K562 (cell line): ENCODE measurements around the gene LIMCH1.

ENCODE experiments used
- CTCF ChIP-seq, 3 experiments: IDR thresholded peaks in 2 of 3; conservative IDR thresholded peaks in 1 of 3; 2 replicates each; pipeline ENCODE4 v1.5.1; 2011 to 2012; ENCODE audit warnings: low read length in 3 of 3, mild to moderate bottlenecking in 3 of 3, control low read depth in 2 of 3, improper control_type of control experiment in 1 of 3, inconsistent platforms in 1 of 3, low read depth in 1 of 3, mixed read lengths in 1 of 3, moderate library complexity in 1 of 3; ENCODE audit not compliant: insufficient read depth in 2 of 3
- ELF1 ChIP-seq: fragments of 200-800 bp; sonication (Bioruptor generic); IDR thresholded peaks from 2 replicates; pipeline ENCODE4 v1.6.1; 2016; ENCODE audit warnings: missing genetic modification characterization, missing compliant biosample characterization
- HDAC2 ChIP-seq: fragments of 450-650 bp; IDR thresholded peaks from 2 replicates; pipeline ENCODE4 v1.6.1; 2016; ENCODE audit warnings: mild to moderate bottlenecking
- POLR2AphosphoS5 ChIP-seq: IDR thresholded peaks from 2 replicates; pipeline ENCODE4 v1.6.1; 2011; ENCODE audit warnings: mild to moderate bottlenecking, low read depth, low read length, moderate library complexity; ENCODE audit not compliant: control insufficient read depth, insufficient read depth
- RCOR1 ChIP-seq, 2 experiments: IDR thresholded peaks; 2 replicates each; pipeline ENCODE4 v1.6.1; 2012; ENCODE audit warnings: low read depth in 2 of 2, low read length in 2 of 2, borderline replicate concordance in 1 of 2, improper control_type of control experiment in 1 of 2
- ZNF124 ChIP-seq: sonication (generic); formaldehyde crosslinking; IDR thresholded peaks from 2 replicates; pipeline ENCODE4 v1.8.1; 2022; ENCODE audit warnings: missing genetic modification reagents
- ZZZ3 ChIP-seq: fragments of 450-650 bp; IDR thresholded peaks from 2 replicates; pipeline ENCODE4 v1.6.1; 2016; ENCODE audit warnings: antibody characterized with exemption, mild to moderate bottlenecking, moderate library complexity

GRCh38 chr4:41505161-41505661 is 32.7 kb upstream of the LIMCH1 start:
- TF ChIP-seq ELF1 (tag) (no peak), HDAC2 (no peak), RCOR1 (IDR thresholded peaks at IDR 0.05; ENCODE audit: borderline replicate concordance in 1 of 2, low read depth in 2 of 2, low read length in 2 of 2) (no peak), POLR2AphosphoS5 (no peak), CTCF (IDR thresholded peaks at IDR 0.05 in 2 of 3, conservative IDR thresholded peaks at IDR 0.05 in 1 of 3; ENCODE audit: insufficient read depth in 2 of 3, low read depth in 1 of 3, low read length in 3 of 3) (no peak), ZZZ3 (no peak), ZNF124 (CRISPR knock-in tag) (no peak)
